Sigmoid colon (tissue), 3 donors: Measurements from ENCODE around the gene SMTNL1.

Experiments used
- POLR2A ChIP-seq, 2 donors: fragments of 450-650 bp; IDR thresholded peaks; one replicate each; pipeline ENCODE4 v1.6.1; 2016; ENCODE audit warnings: antibody characterized with exemption in 2 of 2, mild to moderate bottlenecking in 2 of 2, moderate library complexity in 2 of 2
- TF ChIP-seq, protein P1 (sequence below), 4 experiments: fragments of 450-650 bp in 3 of 4; fragments of 200-600 bp in 1 of 4; IDR thresholded peaks; one replicate each; pipeline ENCODE4 v1.5.1; 2016 to 2019; ENCODE audit warnings: antibody characterized with exemption in 4 of 4, mild to moderate bottlenecking in 3 of 4, moderate library complexity in 2 of 4

DNA sequence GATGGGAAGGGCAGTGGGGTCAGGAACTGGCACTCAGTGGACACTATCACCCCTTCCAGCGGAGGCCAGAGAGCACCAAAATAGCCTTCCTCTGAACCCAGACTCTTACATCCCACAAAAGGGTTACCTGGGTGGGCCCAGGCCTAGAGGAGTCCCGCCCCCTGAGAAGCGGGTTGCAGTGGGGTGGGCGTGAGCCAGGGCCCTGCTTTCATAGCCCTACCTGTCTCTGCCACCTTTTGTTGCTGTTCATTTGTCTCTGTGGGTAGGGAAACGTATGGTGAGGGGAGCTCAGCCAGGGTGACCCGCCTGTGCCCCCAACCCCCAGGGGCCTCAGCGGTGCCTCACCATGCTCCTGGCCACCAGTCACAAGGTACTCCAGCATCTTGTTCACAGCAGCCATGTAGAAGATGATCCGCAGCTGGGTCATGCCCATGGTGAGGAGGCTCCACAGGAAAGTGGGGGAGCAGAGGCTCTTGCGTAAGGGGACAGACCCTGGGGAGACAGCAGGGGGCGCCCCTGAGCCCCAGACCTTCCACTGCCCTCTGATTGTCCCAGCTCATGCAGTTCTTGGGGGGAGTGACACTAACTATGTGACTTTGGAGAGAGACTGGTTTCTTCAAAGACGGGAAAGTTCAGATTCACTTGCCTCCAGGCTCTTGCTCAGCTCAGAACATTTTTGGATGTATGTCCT, 45.9 kb upstream of the SMTNL1 start:
- no peak for TF ChIP-seq POLR2A (IDR thresholded peaks at IDR 0.05)
- TF ChIP-seq, protein P1, sequence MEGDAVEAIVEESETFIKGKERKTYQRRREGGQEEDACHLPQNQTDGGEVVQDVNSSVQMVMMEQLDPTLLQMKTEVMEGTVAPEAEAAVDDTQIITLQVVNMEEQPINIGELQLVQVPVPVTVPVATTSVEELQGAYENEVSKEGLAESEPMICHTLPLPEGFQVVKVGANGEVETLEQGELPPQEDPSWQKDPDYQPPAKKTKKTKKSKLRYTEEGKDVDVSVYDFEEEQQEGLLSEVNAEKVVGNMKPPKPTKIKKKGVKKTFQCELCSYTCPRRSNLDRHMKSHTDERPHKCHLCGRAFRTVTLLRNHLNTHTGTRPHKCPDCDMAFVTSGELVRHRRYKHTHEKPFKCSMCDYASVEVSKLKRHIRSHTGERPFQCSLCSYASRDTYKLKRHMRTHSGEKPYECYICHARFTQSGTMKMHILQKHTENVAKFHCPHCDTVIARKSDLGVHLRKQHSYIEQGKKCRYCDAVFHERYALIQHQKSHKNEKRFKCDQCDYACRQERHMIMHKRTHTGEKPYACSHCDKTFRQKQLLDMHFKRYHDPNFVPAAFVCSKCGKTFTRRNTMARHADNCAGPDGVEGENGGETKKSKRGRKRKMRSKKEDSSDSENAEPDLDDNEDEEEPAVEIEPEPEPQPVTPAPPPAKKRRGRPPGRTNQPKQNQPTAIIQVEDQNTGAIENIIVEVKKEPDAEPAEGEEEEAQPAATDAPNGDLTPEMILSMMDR (IDR thresholded peaks at IDR 0.05): peak; percentile 12 to 53 (median 42)
